OCI-LY1 (cell line): ENCODE results near the gene CMA1.

Source experiments
- H2AFZ ChIP-seq: fragments of 200-600 bp; sonication (generic), shearing (Covaris generic); 2 replicates; pipeline ENCODE4 v1.6.0; 2014; ENCODE audit warnings: antibody characterized with exemption, mild to moderate bottlenecking, low read length
- H3F3A ChIP-seq: fragments of 200-600 bp; sonication (generic), shearing (Covaris generic); 2 replicates; pipeline ENCODE4 v1.6.0; 2014; ENCODE audit warnings: mild to moderate bottlenecking, antibody characterized with exemption, low read length, moderate library complexity; ENCODE audit not compliant: insufficient read depth
- H3K27ac ChIP-seq: fragments of 200-600 bp; sonication (generic); 2 replicates; pipeline ENCODE4 v1.5.1; 2014; ENCODE audit warnings: low read length, mixed run types, mild to moderate bottlenecking, low read depth; ENCODE audit not compliant: poor library complexity, severe bottlenecking
- H3K27me3 ChIP-seq: fragments of 200-600 bp; sonication (generic); 2 replicates; pipeline ENCODE4 v1.6.0; 2014; ENCODE audit warnings: antibody characterized with exemption, mild to moderate bottlenecking, low read length, moderate library complexity; ENCODE audit not compliant: insufficient read depth
- H3K36me3 ChIP-seq: fragments of 200-600 bp; sonication (generic); 2 replicates; pipeline ENCODE4 v1.6.1; 2014; ENCODE audit warnings: mild to moderate bottlenecking, antibody characterized with exemption, low read length, moderate library complexity, mixed read lengths; ENCODE audit not compliant: insufficient read depth
- H3K4me1 ChIP-seq: fragments of 200-600 bp; sonication (generic); 2 replicates; pipeline ENCODE4 v1.5.1; 2014; ENCODE audit warnings: mild to moderate bottlenecking, low read length, moderate library complexity; ENCODE audit not compliant: insufficient read depth, severe bottlenecking
- H3K4me2 ChIP-seq: fragments of 200-600 bp; sonication (generic), shearing (Covaris generic); 2 replicates; pipeline ENCODE4 v1.6.1; 2014; ENCODE audit warnings: low read length
- H3K4me3 ChIP-seq: fragments of 200-600 bp; sonication (generic); 2 replicates; pipeline ENCODE4 v1.5.1; 2014; ENCODE audit warnings: low read length, low read depth, mild to moderate bottlenecking, mixed read lengths; ENCODE audit not compliant: poor library complexity, severe bottlenecking
- H3K79me2 ChIP-seq: fragments of 200-600 bp; shearing (Covaris generic); 2 replicates; pipeline ENCODE4 v1.6.1; 2016; ENCODE audit warnings: mixed run types, low read length, mixed read lengths; ENCODE audit not compliant: insufficient read depth
- H3K9ac ChIP-seq: fragments of 200-600 bp; sonication (generic), shearing (Covaris generic); 2 replicates; pipeline ENCODE4 v1.6.1; 2014; ENCODE audit warnings: mild to moderate bottlenecking, low read length, mixed read lengths
- H3K9me2 ChIP-seq: fragments of 200-600 bp; sonication (generic), shearing (Covaris generic); 2 replicates; pipeline ENCODE4 v1.6.1; 2014; ENCODE audit warnings: low read depth, mild to moderate bottlenecking, low read length, mixed read lengths
- H3K9me3 ChIP-seq: fragments of 200-600 bp; shearing (Covaris generic); 2 replicates; pipeline ENCODE4 v1.6.1; 2014; ENCODE audit warnings: low read length, mixed read lengths
- H4K20me1 ChIP-seq: fragments of 200-600 bp; sonication (generic), shearing (Covaris generic); 2 replicates; pipeline ENCODE4 v1.6.0; 2016; ENCODE audit warnings: mild to moderate bottlenecking, low read length; ENCODE audit not compliant: insufficient read depth
- CTCF ChIP-seq: fragments of 200-600 bp; sonication (generic), shearing (Covaris generic); IDR thresholded peaks from 2 replicates; pipeline ENCODE4 v1.5.1; 2017; ENCODE audit warnings: mild to moderate bottlenecking, antibody characterized with exemption, low read length, moderate library complexity, mixed read lengths
- EZH2 ChIP-seq: fragments of 200-600 bp; sonication (generic), shearing (Covaris generic); IDR thresholded peaks from 2 replicates; pipeline ENCODE4 v1.8.0; 2017; ENCODE audit warnings: borderline replicate concordance, mixed run types, mild to moderate bottlenecking, antibody characterized with exemption, low read length, moderate library complexity, mixed read lengths

CMA1 gene

GRCh38 chr14:24514209-24514608, 6.1 kb upstream of the CMA1 start:
- no peak for TF ChIP-seq CTCF
- TF ChIP-seq EZH2 = no peak
- no peaks in the 10 kb centered on the region for H3K27me3 ChIP-seq
- H3K79me2 ChIP-seq = no peaks in the 10 kb centered on the region
- H2AFZ ChIP-seq = no peak overlapping the region
- H3K9me2 ChIP-seq = no peaks in the 10 kb centered on the region
- H3K27ac ChIP-seq = no peak overlapping the region
- no peaks in the 10 kb centered on the region for H3K9me3 ChIP-seq
- H3K36me3 ChIP-seq = no peaks in the 10 kb centered on the region
- H3K4me2 ChIP-seq = no peak overlapping the region
- no peaks in the 10 kb centered on the region for H3K4me1 ChIP-seq
- no peaks in the 10 kb centered on the region for H3F3A ChIP-seq
- H3K9ac ChIP-seq = no peak overlapping the region
- H4K20me1 ChIP-seq = no peaks in the 10 kb centered on the region
- no peak overlapping the region for H3K4me3 ChIP-seq

- no peak for TF ChIP-seq EZH2
- TF ChIP-seq CTCF = no peak
- no peaks in the 10 kb centered on the region for H3K4me1 ChIP-seq
- H3K9ac ChIP-seq = no peak overlapping the region
- H4K20me1 ChIP-seq = no peaks in the 10 kb centered on the region
- no peaks in the 10 kb centered on the region for H3K9me3 ChIP-seq
- H3K9me2 ChIP-seq = no peaks in the 10 kb centered on the region
- H3K4me3 ChIP-seq = no peak overlapping the region
- H2AFZ ChIP-seq = no peak overlapping the region
- H3F3A ChIP-seq = no peaks in the 10 kb centered on the region
- no peaks in the 10 kb centered on the region for H3K36me3 ChIP-seq
- no peaks in the 10 kb centered on the region for H3K79me2 ChIP-seq
- H3K27ac ChIP-seq = no peak overlapping the region
- no peak overlapping the region for H3K4me2 ChIP-seq
- no peaks in the 10 kb centered on the region for H3K27me3 ChIP-seq
Measured at GRCh38 chr14:24513009-24513408, 4.9 kb upstream of the CMA1 start.

- H3F3A ChIP-seq = no peaks in the 10 kb centered on the region
Measured at GRCh38 chr14:24506443-24506842, 1.6 kb downstream of the CMA1 start.

More at GRCh38 chr14:24506443-24506842, 1.6 kb downstream of the CMA1 start:
- H3K9me3 ChIP-seq = no peaks in the 10 kb centered on the region
- H3K4me3 ChIP-seq = no peak overlapping the region
- no peaks in the 10 kb centered on the region for H4K20me1 ChIP-seq
- no peak overlapping the region for H3K4me2 ChIP-seq
- no peak overlapping the region for H2AFZ ChIP-seq
- H3K36me3 ChIP-seq = no peaks in the 10 kb centered on the region
- H3K9me2 ChIP-seq = no peaks in the 10 kb centered on the region
- no peaks in the 10 kb centered on the region for H3K27me3 ChIP-seq
- H3K9ac ChIP-seq = no peak overlapping the region
- H3K4me1 ChIP-seq = no peaks in the 10 kb centered on the region
- no peak overlapping the region for H3K27ac ChIP-seq
- H3K79me2 ChIP-seq = no peaks in the 10 kb centered on the region
- no peak for TF ChIP-seq CTCF
- no peak for TF ChIP-seq EZH2
